Stimulated activated CD8-positive, alpha-beta memory T cell treated with anti-CD3 and anti-CD28 coated beads, Interleukin-15, amount 100 ng/mL, for 24 hours (primary cell): Measurements from ENCODE around the gene AHDC1.

ENCODE experiments used
- DNase-seq: peaks from one replicate; pipeline ENCODE4 v3.0.0-alpha.2; 2020; ENCODE audit warnings: low read depth

AHDC1 gene

GRCh38 chr1:27614043-27614624 lies 10.2 kb upstream of the AHDC1 start:
- no peak for DNase-seq

GRCh38 chr1:27612718-27613117 lies 8.8 kb upstream of the AHDC1 start:
- no peak for DNase-seq

GRCh38 chr1:27611450-27611849 lies 7.5 kb upstream of the AHDC1 start:
- no peak for DNase-seq

GRCh38 chr1:27609618-27610240 lies 5.8 kb upstream of the AHDC1 start:
- DNase-seq: no peak

- DNase-seq: no peak
Measured at GRCh38 chr1:27609210-27609555, 5.2 kb upstream of the AHDC1 start.

- no peak for DNase-seq
Measured at GRCh38 chr1:27607239-27607804, 3.4 kb upstream of the AHDC1 start.

GRCh38 chr1:27606708-27607238 lies 2.8 kb upstream of the AHDC1 start:
- DNase-seq: no peak

GRCh38 chr1:27605796-27606707 lies 2.1 kb upstream of the AHDC1 start:
- DNase-seq: no peak

- DNase-seq: no peak
Measured at GRCh38 chr1:27605300-27605766, 1.4 kb upstream of the AHDC1 start.

GRCh38 chr1:27604579-27605299 lies 795 bp upstream of the AHDC1 start:
- DNase-seq: no peak

- no peak for DNase-seq
Measured at GRCh38 chr1:27603309-27603680, 649 bp downstream of the AHDC1 start.

GRCh38 chr1:27602462-27603308 lies 1.3 kb downstream of the AHDC1 start:
- DNase-seq: no peak

- no peak for DNase-seq
Measured at GRCh38 chr1:27601771-27602461, 2.0 kb downstream of the AHDC1 start.

- no peak for DNase-seq
Measured at GRCh38 chr1:27601321-27601770, 2.6 kb downstream of the AHDC1 start.

GRCh38 chr1:27600498-27601175 lies 3.3 kb downstream of the AHDC1 start:
- DNase-seq: no peak

GRCh38 chr1:27599605-27600497 lies 4.1 kb downstream of the AHDC1 start:
- no peak for DNase-seq

- DNase-seq: no peak
Measured at GRCh38 chr1:27598902-27599528, 4.9 kb downstream of the AHDC1 start.

GRCh38 chr1:27598295-27598687 lies 5.7 kb downstream of the AHDC1 start:
- DNase-seq: no peak
